Stimulated activated CD4-positive, alpha-beta T cell treated with anti-CD3 and anti-CD28 coated beads, Interleukin-4, amount 100 ng/mL, for 1 hour (primary cell): ENCODE results near the gene MACF1.

Source experiments
- DNase-seq: peaks from one replicate; pipeline ENCODE4 v3.0.0-alpha.2; 2020

The MACF1 gene

GRCh38 chr1:39268906-39269305 lies 64.4 kb downstream of the MACF1 start:
- no peak for DNase-seq

- DNase-seq: no peak
These were observed 64.9 kb downstream of the MACF1 start for GRCh38 chr1:39269349-39269748.

DNA sequence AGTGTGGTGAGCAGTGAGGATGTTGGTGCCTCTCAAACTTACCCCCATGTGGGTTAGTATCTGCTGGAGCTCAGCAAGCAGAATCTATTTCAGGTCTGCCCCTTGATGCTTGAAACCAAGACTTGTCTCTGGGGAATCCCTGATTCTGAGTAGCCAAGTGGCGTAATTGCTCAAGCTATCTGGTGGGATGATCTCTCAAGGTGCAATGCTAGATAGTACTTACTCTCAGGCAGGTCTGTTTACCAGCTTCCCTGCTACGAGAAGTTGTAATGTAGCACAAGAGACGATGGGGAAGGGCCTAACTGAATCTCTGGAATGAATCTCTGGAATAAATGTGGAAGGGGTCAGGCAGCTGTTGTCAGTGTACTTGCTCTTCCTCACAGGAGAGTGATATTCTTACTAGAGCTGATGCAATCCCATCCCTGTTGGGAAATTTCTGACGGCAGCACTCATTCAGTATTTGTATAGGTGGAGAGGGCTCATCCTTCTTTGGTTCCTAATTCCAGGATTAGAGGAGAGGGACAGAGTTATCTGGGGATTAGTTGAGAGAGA lies 65.4 kb downstream of the MACF1 start:
- DNase-seq: no peak

GRCh38 chr1:39270368-39270767 lies 65.9 kb downstream of the MACF1 start:
- no peak for DNase-seq

- DNase-seq: no peak
These were observed 67.7 kb downstream of the MACF1 start for GRCh38 chr1:39272027-39272797.

- DNase-seq: no peak
These were observed 68.4 kb downstream of the MACF1 start for GRCh38 chr1:39272798-39273469.

DNA sequence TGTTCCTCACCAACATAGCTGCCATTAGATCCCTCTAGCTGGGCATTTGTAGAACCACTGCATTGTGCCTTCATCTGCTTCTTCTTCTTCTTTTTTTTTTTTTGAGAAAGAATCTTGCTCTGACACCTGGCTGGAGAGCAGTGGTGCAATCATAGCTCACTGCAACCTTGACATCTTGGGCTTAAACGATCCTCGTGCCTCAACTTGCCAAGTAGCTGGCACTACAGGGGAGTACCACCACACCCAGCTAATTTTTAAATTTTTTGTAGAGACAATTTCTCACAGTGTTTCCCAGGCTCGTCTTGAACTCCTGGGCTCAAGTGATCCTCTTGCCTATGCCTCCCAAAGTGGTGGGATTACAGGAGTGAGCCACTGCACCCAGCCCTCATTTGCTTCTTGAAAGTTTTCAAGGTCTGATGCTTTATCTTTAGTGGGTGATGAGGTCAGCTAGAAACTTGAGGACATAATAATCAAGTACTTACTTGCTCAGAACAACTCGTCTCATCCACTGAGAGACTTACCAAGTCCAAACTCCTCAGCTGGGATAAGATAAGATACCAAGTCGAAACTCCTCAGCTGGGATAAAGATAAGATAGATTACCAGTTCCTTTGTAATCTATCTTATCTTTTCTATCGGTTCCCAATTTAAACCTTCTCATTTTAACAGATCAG lies 71.5 kb downstream of the MACF1 start:
- DNase-seq: no peak

GRCh38 chr1:39277879-39278278 lies 73.4 kb downstream of the MACF1 start:
- no peak for DNase-seq

- no peak for DNase-seq
These were observed 78.2 kb downstream of the MACF1 start for GRCh38 chr1:39282537-39283216.

DNA sequence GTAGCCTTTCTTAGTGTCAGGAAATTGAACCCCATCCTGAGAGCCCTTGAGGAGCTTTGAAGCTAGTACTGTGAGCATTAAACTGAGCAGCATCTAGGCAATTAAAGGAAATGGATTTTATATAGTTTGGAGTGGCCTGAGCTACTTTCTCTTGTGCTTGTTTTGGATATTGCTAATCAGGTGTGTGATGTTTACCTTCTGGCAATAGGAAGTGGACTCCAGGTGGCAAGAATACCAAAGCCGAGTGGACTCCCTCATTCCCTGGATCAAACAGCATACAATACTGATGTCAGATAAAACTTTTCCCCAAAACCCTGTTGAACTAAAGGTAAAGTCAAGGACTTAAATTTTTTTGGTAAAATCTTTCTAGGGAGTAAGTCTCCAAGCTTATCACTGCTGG lies 79.4 kb downstream of the MACF1 start:
- DNase-seq: no peak

GRCh38 chr1:39287541-39287940 lies 83.0 kb downstream of the MACF1 start:
- no peak for DNase-seq

- no peak for DNase-seq
These were observed 84.4 kb downstream of the MACF1 start for GRCh38 chr1:39288735-39289465.

DNA sequence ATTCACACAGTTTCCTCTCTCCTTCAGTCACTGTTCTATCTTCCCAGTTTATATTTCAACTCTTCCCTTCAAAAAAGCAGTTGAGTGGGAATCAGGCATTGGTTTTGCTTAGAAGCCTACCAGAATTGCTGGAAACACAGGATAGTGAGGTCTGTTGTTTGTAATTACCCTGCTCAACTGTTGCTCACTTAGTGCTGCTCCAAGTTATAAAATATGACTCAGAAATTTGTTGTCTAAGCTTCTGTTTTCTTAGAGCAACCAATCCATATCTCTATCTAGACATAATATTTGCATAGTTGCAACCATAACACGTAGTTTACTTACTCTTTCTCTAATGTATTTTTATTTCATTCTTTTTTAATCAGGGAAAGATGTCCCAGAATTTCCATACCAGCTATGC lies 87.9 kb downstream of the MACF1 start:
- DNase-seq: no peak

DNA sequence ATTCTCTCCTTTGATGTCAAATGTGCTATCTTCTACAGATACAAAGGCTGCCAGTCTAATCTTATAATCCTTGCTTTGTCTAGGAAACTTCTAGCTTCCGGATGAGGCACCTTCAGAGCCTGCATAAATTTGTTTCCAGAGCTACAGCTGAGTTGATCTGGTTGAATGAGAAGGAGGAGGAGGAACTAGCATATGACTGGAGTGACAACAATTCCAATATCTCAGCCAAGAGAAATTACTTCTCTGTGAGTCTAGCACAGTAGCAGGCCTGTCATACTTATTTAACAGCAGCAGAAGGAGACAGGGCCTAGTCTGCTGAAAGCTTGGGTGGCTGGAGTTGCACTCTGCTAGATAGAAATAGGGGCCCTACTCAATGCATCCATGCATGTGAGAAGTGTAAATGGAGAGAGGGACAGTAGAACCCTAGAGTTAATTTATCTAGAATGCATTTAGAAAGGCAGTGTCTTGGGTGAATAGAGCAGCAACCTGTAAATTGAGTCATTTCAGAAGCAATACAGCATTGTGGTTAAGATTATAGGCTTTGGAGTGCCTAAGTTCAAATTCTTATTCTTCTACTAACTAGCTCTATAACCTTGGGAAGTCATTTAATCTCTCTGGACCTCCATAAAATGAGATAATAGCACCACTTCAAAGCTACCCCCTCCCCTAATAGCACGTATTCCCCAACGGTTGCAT lies 89.0 kb downstream of the MACF1 start:
- no peak for DNase-seq

DNA sequence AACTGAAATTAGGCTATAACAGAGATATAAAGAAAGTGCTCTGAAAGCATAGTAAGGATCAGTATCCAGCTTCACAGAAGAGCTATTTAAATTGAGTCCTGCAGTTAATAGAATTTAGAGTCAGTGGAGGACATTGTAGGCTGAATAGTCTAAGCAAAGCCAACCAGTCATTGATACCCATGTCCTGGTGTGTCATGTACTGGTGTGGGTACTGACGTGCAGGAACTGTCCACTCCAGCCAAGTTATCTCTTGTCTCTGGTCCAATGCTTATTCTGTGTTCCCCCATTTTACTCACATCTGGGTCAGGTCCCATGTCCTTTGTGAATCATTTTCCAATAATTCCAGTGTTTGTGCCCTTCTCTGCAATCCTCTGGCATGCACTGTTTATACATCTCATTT lies 90.0 kb downstream of the MACF1 start:
- DNase-seq: no peak

- DNase-seq: no peak
These were observed 91.4 kb downstream of the MACF1 start for GRCh38 chr1:39295901-39296300.

DNA sequence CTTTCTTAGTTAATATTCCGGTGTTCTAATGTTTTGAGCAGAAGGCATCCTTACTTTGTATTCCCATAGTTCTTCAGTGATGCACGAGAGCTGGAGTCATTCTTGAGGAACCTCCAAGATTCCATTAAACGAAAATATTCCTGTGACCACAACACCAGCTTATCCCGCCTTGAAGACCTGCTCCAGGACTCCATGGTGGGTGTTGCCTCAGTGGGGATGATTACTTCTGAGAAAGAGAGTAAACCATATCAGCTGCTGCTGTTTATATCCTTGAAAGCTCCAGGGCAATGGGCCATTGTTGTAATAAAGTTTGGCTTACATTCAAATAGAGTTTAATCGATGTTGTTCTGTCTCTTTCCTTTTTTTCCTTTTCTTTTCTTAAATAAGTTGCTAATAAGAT lies 93.1 kb downstream of the MACF1 start:
- no peak for DNase-seq

GRCh38 chr1:39301606-39302005 lies 97.1 kb downstream of the MACF1 start:
- DNase-seq: no peak

DNA sequence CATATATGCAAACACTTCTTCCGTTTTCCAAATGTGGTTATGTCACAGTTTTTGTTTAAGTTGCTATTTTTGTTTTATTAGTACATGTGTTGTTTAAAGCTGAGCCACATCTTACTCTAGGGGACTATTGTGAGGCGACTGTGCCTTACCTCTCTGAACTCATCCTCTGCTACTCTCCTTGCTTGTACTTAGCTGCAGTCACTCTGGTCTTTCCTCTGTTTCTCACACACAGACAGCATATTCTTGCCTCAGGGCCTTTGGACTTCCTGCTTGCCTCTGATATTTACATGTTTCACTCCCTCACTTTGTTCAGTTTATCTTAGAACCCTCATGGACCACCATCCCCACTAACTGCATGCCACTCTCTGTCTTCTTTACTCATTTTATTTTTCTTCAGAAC lies 101.1 kb downstream of the MACF1 start:
- no peak for DNase-seq

- no peak for DNase-seq
These were observed 105.5 kb downstream of the MACF1 start for GRCh38 chr1:39310015-39310414.

DNA sequence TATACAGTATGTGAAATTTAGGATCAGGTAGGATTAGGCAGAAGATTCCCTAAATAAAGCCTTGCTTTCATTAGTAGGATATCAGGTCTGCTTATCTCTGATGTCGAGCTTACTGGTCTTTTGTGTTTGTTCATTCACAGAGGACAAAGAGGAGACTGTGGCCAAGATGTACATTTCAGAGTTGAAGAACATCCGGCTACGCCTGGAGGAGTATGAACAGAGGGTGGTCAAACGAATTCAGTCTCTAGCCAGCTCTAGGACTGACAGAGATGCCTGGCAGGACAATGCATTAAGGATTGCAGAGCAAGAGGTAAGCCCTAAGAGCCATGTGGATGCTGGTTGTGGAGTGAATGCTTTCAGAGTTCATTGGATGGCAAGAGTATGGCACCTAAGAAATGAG lies 106.2 kb downstream of the MACF1 start:
- DNase-seq: no peak

DNA sequence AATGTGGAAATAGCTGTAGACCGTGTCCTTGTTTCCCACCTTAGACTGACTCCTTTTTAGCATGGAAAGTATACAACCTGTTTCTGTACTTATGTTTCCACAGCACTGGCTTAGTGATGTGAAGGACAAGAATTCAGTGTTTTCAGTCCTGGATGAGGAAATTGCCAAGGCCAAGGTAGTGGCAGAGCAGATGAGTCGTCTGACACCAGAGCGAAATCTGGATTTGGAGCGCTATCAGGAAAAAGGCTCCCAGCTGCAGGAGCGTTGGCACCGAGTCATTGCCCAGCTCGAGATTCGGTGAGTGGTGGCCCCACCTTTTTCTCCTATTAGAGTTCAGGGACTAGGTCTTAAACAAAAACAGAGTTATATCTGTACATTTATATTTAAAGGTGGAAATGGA lies 112.6 kb downstream of the MACF1 start:
- no peak for DNase-seq
